ENCODE data around the gene TTC22. TPM values are rescaled to one million over a fixed set of nuclear protein-coding genes. Genes with fewer than 3 reads are reported as not detected.
A peak's percentile ranks its signal among the peaks of the same experiment; 100 is the strongest.

Gene TTC22
- total RNA-seq, 1 experiment from 2014 or later, result 8.8 TPM

DNA sequence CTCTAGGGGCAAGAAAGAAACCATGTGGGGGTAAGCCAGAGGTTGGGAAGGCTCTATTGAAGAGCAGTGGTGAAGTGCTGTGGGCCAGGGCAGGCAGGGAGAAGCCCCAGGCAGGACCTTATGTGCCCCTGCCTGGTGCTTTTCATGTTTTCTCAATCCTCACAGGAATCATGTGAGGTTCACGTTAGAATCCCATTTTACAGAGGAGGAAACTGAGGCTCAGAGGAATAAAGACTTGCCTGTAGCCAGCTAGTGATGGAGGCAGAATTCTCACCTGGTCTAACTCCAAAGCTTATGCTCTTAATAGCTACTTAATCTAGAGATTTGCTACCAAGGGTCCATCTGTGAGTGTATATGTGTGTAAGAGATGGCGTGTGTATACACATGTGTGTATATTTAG lies 4.2 kb downstream of the TTC22 start:
- H3K36me3 Mint-ChIP-seq (ENCODE audit: insufficient read depth, unreplicated experiment), result peaks cover 14% of the 10 kb centered on the region
- H3K27ac Mint-ChIP-seq (ENCODE audit: unreplicated experiment), result no peak overlapping the region
- no peaks in the 10 kb centered on the region for H3K9me3 Mint-ChIP-seq (ENCODE audit: unreplicated experiment)
- no peak overlapping the region for H3K4me3 ChIP-seq (ENCODE audit: low read depth, low read length)
- no peaks in the 10 kb centered on the region; the same call in 1 of the 2 replicates for H3K9me3 ChIP-seq
- TF ChIP-seq, protein P1, sequence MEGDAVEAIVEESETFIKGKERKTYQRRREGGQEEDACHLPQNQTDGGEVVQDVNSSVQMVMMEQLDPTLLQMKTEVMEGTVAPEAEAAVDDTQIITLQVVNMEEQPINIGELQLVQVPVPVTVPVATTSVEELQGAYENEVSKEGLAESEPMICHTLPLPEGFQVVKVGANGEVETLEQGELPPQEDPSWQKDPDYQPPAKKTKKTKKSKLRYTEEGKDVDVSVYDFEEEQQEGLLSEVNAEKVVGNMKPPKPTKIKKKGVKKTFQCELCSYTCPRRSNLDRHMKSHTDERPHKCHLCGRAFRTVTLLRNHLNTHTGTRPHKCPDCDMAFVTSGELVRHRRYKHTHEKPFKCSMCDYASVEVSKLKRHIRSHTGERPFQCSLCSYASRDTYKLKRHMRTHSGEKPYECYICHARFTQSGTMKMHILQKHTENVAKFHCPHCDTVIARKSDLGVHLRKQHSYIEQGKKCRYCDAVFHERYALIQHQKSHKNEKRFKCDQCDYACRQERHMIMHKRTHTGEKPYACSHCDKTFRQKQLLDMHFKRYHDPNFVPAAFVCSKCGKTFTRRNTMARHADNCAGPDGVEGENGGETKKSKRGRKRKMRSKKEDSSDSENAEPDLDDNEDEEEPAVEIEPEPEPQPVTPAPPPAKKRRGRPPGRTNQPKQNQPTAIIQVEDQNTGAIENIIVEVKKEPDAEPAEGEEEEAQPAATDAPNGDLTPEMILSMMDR (IDR thresholded peaks at IDR 0.05; ENCODE audit: insufficient read depth in 1 of 2, low read depth in 1 of 2, low read length in 1 of 2, severe bottlenecking in 1 of 2, unreplicated experiment in 1 of 2), result no peak
- H3K36me3 ChIP-seq (ENCODE audit: control insufficient read depth, insufficient read depth, low read length), result no peaks in the 10 kb centered on the region
- POLR2A ChIA-PET, result no interaction called here
- intact Hi-C loops (cut with micrococcal nuclease; ENCODE audit: unreplicated experiment), result no loop called here
- peaks cover 41% of the 10 kb centered on the region for H3K4me1 Mint-ChIP-seq (ENCODE audit: low read depth, unreplicated experiment)
- no TSS peak for BruUV-seq (replicated peaks)
- no peak overlapping the region for H3K4me3 Mint-ChIP-seq (ENCODE audit: unreplicated experiment)
- no peaks in the 10 kb centered on the region for H3K27me3 ChIP-seq (replicated peaks; ENCODE audit: control insufficient read depth, insufficient read depth, low read length)
- peaks cover 30% of the 10 kb centered on the region for H3K4me1 ChIP-seq
- H3K27me3 Mint-ChIP-seq (ENCODE audit: insufficient read depth, unreplicated experiment), result no peaks in the 10 kb centered on the region
- CTCF ChIA-PET, result interaction anchor here (1.2 kb wide), 1 partner anchor 298 kb away, joined by 3 read pairs; no protein-coding TSS in a partner anchor
- no peak for DNase-seq

DNA sequence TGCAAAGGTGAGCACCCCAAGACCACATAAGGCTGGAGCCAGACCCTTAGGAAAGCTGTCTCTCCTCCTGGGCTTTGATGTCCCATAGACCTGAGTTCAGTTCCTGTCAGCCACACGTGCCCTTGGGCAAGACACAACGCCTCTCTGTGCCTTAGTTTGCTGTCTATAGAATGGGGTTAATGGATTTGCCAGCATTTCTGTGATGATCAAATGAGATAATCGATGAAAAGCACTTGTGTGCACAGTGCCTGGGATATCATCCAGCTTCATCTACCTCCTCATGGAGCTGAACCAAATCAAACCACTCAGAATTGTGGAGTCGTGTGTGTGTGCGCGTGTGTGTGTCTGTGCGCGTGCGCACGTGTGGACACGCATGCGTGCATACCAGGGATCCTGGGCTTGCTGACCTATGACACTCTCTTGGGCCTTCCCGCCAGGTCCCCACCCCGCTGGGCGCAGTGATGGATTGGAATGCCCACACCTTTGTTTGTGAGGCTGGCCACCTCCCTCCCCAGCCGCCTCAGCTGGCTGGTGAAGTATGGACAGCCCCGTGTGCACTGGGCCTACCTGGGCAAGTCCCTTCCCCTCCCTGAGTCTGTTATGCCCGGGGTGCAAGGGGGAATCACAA lies 5.2 kb downstream of the TTC22 start:
- no TSS peak for BruUV-seq (replicated peaks)
- intact Hi-C loops (cut with micrococcal nuclease; ENCODE audit: unreplicated experiment), result no loop called here
- peak overlapping the region; percentile 53 for H3K4me3 Mint-ChIP-seq (ENCODE audit: unreplicated experiment)
- Histone ChIP-seq H3K4me1 (peaks cover 26% of the 10 kb centered on the region), H3K36me3 (ENCODE audit: control insufficient read depth, insufficient read depth, low read length) (no peaks in the 10 kb centered on the region), H3K9me3 (no peaks in the 10 kb centered on the region; the same call in 1 of the 2 replicates), H3K4me3 (ENCODE audit: low read depth, low read length) (no peak overlapping the region), H3K27me3 (replicated peaks; ENCODE audit: control insufficient read depth, insufficient read depth, low read length) (no peaks in the 10 kb centered on the region)
- peaks cover 37% of the 10 kb centered on the region for H3K4me1 Mint-ChIP-seq (ENCODE audit: low read depth, unreplicated experiment)
- peaks cover 14% of the 10 kb centered on the region for H3K36me3 Mint-ChIP-seq (ENCODE audit: insufficient read depth, unreplicated experiment)
- CTCF ChIA-PET, result interaction anchor here (1.2 kb wide), 1 partner anchor 297 kb away, joined by 3 read pairs; no protein-coding TSS in a partner anchor
- H3K27me3 Mint-ChIP-seq (ENCODE audit: insufficient read depth, unreplicated experiment), result no peaks in the 10 kb centered on the region
- H3K27ac Mint-ChIP-seq (ENCODE audit: unreplicated experiment), result peak overlapping the region; percentile 90
- peak; percentile 44 to 68 for DNase-seq
- TF ChIP-seq, protein P1 (IDR thresholded peaks at IDR 0.05; ENCODE audit: insufficient read depth in 1 of 2, low read depth in 1 of 2, low read length in 1 of 2, severe bottlenecking in 1 of 2, unreplicated experiment in 1 of 2), result no peak
- POLR2A ChIA-PET, result no interaction called here
- no peaks in the 10 kb centered on the region for H3K9me3 Mint-ChIP-seq (ENCODE audit: unreplicated experiment)

DNA sequence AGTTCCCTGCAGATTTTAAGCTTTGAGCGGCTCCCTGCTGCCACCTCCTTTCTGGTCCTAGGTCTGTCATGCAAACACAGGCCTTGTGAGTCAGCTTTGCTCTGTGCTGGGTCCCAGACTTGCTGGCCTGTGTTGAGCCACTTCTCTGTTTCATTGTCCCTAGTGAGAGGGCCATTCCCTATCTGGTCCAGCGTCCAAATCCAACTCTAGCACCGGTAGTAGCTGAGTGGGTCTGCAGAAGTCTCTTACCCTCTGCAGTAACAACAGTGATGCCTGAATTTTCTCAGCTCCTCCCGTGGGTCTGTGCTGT lies 5.8 kb downstream of the TTC22 start:
- POLR2A ChIA-PET, result no interaction called here
- Mint-ChIP-seq H3K9me3 (ENCODE audit: unreplicated experiment) (no peaks in the 10 kb centered on the region), H3K4me3 (ENCODE audit: unreplicated experiment) (peak overlapping the region; percentile 47), H3K4me1 (ENCODE audit: low read depth, unreplicated experiment) (peaks cover 37% of the 10 kb centered on the region), H3K27ac (ENCODE audit: unreplicated experiment) (peak overlapping the region; percentile 90), H3K36me3 (ENCODE audit: insufficient read depth, unreplicated experiment) (peaks cover 14% of the 10 kb centered on the region), H3K27me3 (ENCODE audit: insufficient read depth, unreplicated experiment) (no peaks in the 10 kb centered on the region)
- intact Hi-C loops (cut with micrococcal nuclease; ENCODE audit: unreplicated experiment), result no loop called here
- CTCF ChIA-PET, result no interaction called here
- no peaks in the 10 kb centered on the region for H3K36me3 ChIP-seq (ENCODE audit: control insufficient read depth, insufficient read depth, low read length)
- no peak for DNase-seq
- no peak overlapping the region for H3K4me3 ChIP-seq (ENCODE audit: low read depth, low read length)
- no peaks in the 10 kb centered on the region for H3K27me3 ChIP-seq (replicated peaks; ENCODE audit: control insufficient read depth, insufficient read depth, low read length)
- TF ChIP-seq, protein P1 (IDR thresholded peaks at IDR 0.05; ENCODE audit: insufficient read depth in 1 of 2, low read depth in 1 of 2, low read length in 1 of 2, severe bottlenecking in 1 of 2, unreplicated experiment in 1 of 2), result no peak
- no TSS peak for BruUV-seq (replicated peaks)
- H3K4me1 ChIP-seq, result peaks cover 26% of the 10 kb centered on the region
- no peaks in the 10 kb centered on the region; the same call in 1 of the 2 replicates for H3K9me3 ChIP-seq
